ENCODE data around the gene TNFRSF8. TPM values are rescaled to one million over a fixed set of nuclear protein-coding genes. Genes with fewer than 3 reads are reported as not detected.

The TNFRSF8 gene
- total RNA-seq, 1 experiment from 2014 or later: 2.9 TPM

DNA sequence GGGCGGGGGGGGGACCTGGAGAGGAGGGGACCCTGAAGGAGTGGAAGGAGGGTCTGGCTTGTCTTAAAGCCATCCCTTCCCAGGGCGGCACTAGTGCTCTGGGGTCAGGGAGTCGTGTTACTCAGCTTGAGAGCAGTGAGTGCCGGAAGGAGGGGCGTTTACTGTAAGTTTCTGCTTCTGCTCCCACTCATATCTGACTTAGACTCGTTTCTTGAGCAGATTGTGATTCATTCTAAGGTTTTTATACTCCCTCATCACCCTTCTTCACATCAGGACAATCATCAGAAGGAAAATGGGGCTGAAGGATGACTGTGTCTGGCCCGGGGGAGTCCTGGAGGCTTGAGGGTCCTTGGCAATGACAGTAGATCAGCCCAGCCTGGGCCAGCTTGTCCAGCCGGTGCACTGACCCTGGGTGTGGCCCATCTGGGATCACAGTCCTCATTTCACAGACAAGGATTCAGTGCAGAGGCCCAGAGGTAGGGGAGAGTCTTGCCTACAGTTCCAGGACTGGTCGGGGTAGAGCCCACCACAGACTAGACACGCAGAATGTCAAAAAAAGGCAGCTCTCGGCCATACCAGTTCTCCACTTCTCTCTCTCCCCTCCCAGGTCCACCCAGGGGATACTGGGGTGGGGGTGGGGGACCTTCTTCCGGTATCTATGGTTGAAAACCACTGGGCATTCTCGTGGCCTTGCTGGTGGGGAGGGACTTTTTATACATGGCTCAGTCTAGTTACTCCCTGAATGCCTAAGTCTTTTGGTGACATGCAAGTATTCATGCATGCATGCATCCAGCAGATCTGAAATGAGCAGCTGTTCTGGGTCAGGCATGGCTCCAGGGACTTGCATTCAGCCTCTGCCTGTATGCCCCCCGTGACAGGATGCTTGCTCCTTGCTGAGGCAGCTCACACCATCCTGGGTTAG is 5.1 kb downstream of the TNFRSF8 start:
- no CpG with 5 or more reads among the region's 14 CpGs for WGBS (ENCODE audit: extremely low coverage, insufficient read length, low lambda C conversion rate)
- Histone ChIP-seq H2BK12ac (ENCODE audit: insufficient read length, low read depth, low read length) (no peak overlapping the region), H3K4me2 (ENCODE audit: insufficient read depth, insufficient read length, low read length) (peak overlapping the region; percentile 23), H3K79me2 (ENCODE audit: insufficient read depth, low read length) (peaks cover 1% of the 10 kb centered on the region; the same call in 1 of the 2 replicates), H3K4ac (ENCODE audit: low read depth, low read length) (no peak overlapping the region), H2BK20ac (ENCODE audit: low read depth, low read length, poor library complexity, severe bottlenecking) (no peak overlapping the region), H3K23me2 (ENCODE audit: insufficient read length, low read depth, low read length, poor library complexity, severe bottlenecking) (peaks cover 13% of the 10 kb centered on the region), H3K4me1 (ENCODE audit: insufficient read depth, low read length) (peaks cover 11% of the 10 kb centered on the region; the same call in 1 of the 2 replicates), H3K18ac (ENCODE audit: insufficient read length, low read depth, low read length) (no peak overlapping the region), H3K9me3 (ENCODE audit: control insufficient read depth, low read depth, low read length) (no peaks in the 10 kb centered on the region), H2BK15ac (ENCODE audit: low read depth, low read length) (no peak overlapping the region), H4K20me1 (ENCODE audit: control insufficient read depth, insufficient read depth, insufficient read length) (peaks cover 3% of the 10 kb centered on the region), H3K56ac (ENCODE audit: insufficient read length, low read depth, low read length) (no peak overlapping the region), H3K23ac (ENCODE audit: insufficient read length, low read depth, low read length) (no peak overlapping the region), H2AFZ (ENCODE audit: low read length) (no peak overlapping the region), H3K79me1 (ENCODE audit: insufficient read depth, low read depth, low read length, poor library complexity, severe bottlenecking) (no peaks in the 10 kb centered on the region), H3K27me3 (ENCODE audit: insufficient read depth, low read length) (no peaks in the 10 kb centered on the region), H4K91ac (ENCODE audit: insufficient read length, low read depth, low read length) (no peak overlapping the region), H3T11ph (ENCODE audit: low read length) (no peak overlapping the region), H2AK5ac (ENCODE audit: insufficient read length, low read length) (no peak overlapping the region), H3K9ac (ENCODE audit: extremely low read depth, insufficient read length, low read length) (no peak overlapping the region), H2BK5ac (ENCODE audit: insufficient read length, low read length) (no peak overlapping the region), H2BK120ac (ENCODE audit: low read depth, low read length, poor library complexity, severe bottlenecking) (no peak overlapping the region), H4K5ac (ENCODE audit: insufficient read length, low read depth, low read length) (no peak overlapping the region), H3K27ac (ENCODE audit: insufficient read length, low read depth, low read length) (peak overlapping the region; percentile 2), H4K8ac (replicated peaks; ENCODE audit: insufficient read length, low read depth, low read length) (no peak overlapping the region), H3K14ac (ENCODE audit: insufficient read depth, low read length) (no peak overlapping the region; the same call in 1 of the 2 replicates)
- no peaks in the 10 kb centered on the region for H3K9me3 Mint-ChIP-seq
- peak; percentile 92 for DNase-seq
- peaks cover 0 to 4% (median 0%) of the 10 kb centered on the region in 3 experiments; a peak in 1 of 7 replicates for H3K36me3 Mint-ChIP-seq (ENCODE audit: insufficient read depth in 1 of 3, low read depth in 3 of 3)
- TF ChIP-seq, protein P1, sequence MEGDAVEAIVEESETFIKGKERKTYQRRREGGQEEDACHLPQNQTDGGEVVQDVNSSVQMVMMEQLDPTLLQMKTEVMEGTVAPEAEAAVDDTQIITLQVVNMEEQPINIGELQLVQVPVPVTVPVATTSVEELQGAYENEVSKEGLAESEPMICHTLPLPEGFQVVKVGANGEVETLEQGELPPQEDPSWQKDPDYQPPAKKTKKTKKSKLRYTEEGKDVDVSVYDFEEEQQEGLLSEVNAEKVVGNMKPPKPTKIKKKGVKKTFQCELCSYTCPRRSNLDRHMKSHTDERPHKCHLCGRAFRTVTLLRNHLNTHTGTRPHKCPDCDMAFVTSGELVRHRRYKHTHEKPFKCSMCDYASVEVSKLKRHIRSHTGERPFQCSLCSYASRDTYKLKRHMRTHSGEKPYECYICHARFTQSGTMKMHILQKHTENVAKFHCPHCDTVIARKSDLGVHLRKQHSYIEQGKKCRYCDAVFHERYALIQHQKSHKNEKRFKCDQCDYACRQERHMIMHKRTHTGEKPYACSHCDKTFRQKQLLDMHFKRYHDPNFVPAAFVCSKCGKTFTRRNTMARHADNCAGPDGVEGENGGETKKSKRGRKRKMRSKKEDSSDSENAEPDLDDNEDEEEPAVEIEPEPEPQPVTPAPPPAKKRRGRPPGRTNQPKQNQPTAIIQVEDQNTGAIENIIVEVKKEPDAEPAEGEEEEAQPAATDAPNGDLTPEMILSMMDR (conservative IDR thresholded peaks at IDR 0.05): no peak
- H3K4me3 Mint-ChIP-seq: peak overlapping the region; percentile 33 to 67; a peak in 3 of 5 replicates
- peaks cover 20% of the 10 kb centered on the region for H3K27me3 Mint-ChIP-seq (ENCODE audit: low read depth)
- H3K4me1 Mint-ChIP-seq: peaks cover 46 to 66% of the 10 kb centered on the region in 2 experiments
- H3K27ac Mint-ChIP-seq: peak overlapping the region; percentile 58 to 91 (median 79); a peak in 3 of 7 replicates
